Epithelial cell of esophagus (primary cell): ENCODE results near the gene FOXP4.

Experiments used
- DNase-seq: peaks from one replicate; pipeline ENCODE4 v3.0.0; 2010; ENCODE audit warnings: low read depth
- H3K4me3 ChIP-seq: 2 replicates; pipeline ENCODE4 v1.5.1; 2011; ENCODE audit warnings: mild to moderate bottlenecking, low read length, control low read depth
- TF ChIP-seq, protein P1 (sequence below): IDR thresholded peaks from 2 replicates; pipeline ENCODE4 v1.5.1; 2011; ENCODE audit warnings: low read depth, mild to moderate bottlenecking, low read length, control low read depth, inconsistent platforms; ENCODE audit not compliant: insufficient read depth; ENCODE audit errors: missing control alignments

The FOXP4 gene

DNA sequence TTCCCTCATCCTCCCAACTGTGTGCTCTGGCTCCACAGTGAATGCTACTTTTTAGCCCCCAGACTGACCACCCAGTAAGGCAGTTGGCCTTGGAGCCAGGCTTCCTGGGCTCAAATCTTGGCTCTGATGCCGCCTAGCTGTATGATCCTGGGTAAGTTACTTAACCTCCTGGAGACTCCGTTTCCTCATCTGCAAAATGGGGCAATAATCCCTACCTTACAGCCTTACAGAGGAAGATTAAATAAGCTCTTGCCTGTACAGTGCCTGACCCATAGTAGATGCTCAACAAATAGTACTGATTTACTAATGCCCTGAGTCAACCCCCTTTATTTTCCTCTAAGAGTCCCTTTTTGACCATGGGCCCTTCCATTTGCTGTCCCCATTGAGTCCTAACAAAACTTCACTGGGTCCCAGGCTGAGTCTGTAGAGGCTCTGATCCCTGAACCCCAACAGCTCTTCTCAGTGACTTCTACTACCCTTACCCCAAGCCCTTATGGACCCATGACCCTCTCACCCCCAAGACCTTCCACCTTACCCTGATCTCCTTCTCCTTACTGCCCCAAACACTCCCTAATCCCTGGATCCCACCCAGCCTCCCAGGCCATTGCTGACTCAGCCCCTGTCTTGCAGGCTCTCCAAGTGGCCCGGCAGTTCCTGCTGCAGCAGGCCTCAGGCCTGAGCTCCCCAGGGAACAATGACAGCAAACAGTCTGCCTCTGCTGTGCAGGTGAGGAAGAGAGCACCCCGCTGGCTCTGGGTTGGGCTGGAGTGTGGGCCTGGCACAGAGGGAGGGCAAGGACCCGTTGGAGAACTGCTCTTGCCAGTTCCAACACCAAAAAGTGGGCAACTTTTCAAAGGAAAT, 31.4 kb downstream of the FOXP4 start:
- peak; percentile 67 for DNase-seq
- H3K4me3 ChIP-seq = no peak overlapping the region
- TF ChIP-seq, protein P1, sequence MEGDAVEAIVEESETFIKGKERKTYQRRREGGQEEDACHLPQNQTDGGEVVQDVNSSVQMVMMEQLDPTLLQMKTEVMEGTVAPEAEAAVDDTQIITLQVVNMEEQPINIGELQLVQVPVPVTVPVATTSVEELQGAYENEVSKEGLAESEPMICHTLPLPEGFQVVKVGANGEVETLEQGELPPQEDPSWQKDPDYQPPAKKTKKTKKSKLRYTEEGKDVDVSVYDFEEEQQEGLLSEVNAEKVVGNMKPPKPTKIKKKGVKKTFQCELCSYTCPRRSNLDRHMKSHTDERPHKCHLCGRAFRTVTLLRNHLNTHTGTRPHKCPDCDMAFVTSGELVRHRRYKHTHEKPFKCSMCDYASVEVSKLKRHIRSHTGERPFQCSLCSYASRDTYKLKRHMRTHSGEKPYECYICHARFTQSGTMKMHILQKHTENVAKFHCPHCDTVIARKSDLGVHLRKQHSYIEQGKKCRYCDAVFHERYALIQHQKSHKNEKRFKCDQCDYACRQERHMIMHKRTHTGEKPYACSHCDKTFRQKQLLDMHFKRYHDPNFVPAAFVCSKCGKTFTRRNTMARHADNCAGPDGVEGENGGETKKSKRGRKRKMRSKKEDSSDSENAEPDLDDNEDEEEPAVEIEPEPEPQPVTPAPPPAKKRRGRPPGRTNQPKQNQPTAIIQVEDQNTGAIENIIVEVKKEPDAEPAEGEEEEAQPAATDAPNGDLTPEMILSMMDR = no peak

DNA sequence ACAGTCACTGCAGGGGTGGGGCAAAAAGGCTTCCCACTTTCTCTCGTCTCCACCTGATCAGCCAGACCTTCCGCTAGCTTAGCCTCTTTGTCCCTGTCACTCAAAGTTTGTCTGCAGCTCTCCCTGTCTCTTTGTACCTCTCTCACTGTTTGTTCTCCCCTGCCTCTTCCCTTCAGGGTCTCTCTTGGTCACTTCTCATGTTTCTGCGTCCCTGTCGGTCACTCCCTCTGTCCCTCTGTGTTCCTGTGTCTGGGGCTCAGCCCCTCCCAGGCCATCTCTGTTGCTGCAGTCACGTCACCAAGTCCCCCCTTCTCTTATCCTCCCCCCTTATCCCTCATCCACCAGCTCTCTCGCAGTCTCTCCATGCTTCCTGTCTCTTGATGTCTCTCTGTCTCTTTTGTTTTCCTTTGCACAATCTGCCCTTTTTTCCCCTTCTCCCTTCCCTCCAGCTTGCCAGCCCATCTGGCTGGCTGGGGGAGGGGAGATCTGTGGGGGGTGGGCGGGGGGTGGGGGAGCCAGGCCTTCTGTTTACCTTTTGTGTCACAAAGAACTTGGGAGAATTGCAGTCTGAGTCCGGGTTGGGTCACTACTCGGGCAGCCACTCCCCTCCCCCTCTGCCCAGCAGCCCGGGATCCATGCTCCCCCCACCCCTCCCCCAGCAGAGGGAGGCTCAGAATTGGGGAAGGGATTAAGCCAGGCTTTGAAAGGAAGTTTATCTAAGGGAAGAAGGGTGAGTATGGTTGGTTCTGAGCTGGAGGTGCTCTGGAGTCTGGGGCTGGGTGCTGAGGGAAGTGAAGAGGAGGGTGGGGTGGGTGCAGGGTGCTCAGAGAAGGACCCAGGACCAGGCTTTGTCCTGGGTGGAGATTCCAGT, 32.3 kb downstream of the FOXP4 start:
- no peak overlapping the region for H3K4me3 ChIP-seq
- DNase-seq = no peak
- TF ChIP-seq, protein P1 = no peak

DNA sequence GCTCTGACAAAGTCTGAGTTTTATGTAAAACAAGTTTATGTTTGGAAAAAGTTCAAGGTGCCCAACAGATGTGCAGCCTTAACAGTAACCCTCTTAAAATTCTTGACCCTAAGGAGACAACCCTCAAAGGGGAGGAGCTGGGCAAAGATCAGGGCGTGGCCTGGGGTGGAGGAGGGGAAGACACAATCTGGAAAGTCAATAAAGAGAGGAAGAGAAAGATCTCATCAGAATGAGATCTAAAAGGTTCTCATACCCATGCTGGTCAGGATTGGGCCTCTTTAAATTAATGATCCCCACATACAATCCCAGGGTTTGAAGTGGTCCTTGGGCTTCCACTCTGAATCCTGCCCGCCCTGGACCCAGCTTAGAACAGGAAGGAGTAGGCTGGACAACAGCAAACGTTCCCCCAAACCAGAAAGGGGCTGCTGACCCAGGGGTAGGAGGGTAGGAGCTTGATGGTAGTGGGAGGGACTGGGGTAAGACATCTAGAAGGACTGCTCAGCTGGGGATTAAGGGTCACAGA, 33.0 kb downstream of the FOXP4 start:
- TF ChIP-seq, protein P1 = no peak
- DNase-seq = no peak
- H3K4me3 ChIP-seq = no peak overlapping the region

DNA sequence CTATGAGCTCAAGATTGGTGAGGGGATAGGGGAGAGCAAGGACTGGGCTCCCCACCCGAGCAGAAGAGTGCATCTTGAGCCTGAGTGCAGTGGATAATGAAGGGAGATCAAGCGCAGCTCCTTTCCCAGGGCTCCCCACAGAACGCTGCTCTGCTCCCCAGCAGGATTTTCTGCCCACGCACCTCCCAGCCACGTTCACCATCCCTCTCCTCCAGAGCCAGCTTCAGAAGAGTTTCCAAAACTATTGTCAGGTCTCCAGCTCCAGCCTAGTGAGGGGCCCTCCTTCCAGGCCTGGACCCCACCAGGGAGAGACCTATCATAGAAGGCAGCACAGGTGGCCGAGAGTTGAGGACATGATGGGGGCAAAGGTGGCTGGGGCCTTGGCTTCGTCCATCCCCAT, 34.5 kb downstream of the FOXP4 start:
- DNase-seq = no peak
- H3K4me3 ChIP-seq = no peak overlapping the region
- TF ChIP-seq, protein P1 = no peak

DNA sequence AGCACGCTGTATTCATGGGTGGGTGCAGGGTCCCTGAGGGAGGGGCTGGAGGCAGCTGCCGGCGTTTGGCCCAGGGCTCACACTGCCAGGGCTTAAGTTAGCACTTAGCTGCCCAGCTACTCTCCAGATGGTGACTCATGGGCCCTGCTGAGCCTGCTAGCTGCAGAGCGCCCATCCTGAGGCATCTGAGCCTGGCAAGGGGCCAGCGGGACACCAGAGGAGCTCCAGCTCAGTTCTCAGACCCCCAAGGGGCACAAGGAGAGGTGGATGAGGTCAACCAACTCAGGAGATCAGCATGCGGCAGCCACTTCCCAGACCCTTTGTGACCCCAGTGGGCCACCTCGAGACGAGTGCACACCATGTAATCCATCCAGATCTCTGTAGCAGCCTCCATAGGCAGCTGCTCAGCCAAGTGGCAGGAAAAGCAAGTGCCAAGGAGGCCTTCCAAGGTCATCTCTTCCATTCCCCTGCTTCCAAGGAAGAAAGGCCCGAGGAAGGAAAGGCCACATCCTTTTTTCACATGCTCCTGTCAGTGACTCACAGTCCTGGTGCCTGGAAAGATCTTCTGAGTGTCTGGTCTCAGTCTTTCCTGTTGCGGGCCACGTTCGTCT, 35.3 kb downstream of the FOXP4 start:
- TF ChIP-seq, protein P1 = no peak
- H3K4me3 ChIP-seq = no peak overlapping the region
- DNase-seq = peak; percentile 86

DNA sequence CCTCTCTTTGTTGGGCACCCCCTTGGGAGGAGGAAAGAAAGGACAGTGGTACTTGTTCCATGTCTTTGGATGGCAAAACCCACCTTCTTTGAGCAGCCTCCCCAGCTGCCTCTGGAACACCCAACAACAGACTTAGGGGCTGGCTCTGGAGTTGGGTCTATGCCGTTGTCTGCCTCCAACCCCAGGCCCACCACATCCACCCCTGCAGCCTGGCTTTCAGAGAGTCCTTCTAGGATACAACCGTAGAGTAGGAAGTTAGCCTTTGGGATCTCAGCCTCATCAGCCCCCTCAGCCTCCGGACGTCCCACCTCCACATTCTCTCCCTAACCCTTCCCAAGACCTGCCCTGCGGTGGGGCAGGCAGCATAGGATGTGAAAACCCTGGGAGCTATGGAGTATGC, 36.4 kb downstream of the FOXP4 start:
- no peak overlapping the region for H3K4me3 ChIP-seq
- TF ChIP-seq, protein P1 = no peak
- DNase-seq = no peak
